Neural progenitor cell (in vitro differentiated cells): Measurements from ENCODE around the gene VAMP1.

Experiments
- CTCF ChIP-seq: fragments of 200-600 bp; sonication (generic); IDR thresholded peaks from 2 replicates; pipeline ENCODE4 v1.5.1; 2017; ENCODE audit warnings: antibody characterized with exemption, mild to moderate bottlenecking
- EZH2phosphoT487 ChIP-seq: fragments of 200-600 bp; sonication (generic); IDR thresholded peaks from 2 replicates; pipeline ENCODE4 v1.6.1; 2017; ENCODE audit warnings: antibody characterized with exemption

DNA sequence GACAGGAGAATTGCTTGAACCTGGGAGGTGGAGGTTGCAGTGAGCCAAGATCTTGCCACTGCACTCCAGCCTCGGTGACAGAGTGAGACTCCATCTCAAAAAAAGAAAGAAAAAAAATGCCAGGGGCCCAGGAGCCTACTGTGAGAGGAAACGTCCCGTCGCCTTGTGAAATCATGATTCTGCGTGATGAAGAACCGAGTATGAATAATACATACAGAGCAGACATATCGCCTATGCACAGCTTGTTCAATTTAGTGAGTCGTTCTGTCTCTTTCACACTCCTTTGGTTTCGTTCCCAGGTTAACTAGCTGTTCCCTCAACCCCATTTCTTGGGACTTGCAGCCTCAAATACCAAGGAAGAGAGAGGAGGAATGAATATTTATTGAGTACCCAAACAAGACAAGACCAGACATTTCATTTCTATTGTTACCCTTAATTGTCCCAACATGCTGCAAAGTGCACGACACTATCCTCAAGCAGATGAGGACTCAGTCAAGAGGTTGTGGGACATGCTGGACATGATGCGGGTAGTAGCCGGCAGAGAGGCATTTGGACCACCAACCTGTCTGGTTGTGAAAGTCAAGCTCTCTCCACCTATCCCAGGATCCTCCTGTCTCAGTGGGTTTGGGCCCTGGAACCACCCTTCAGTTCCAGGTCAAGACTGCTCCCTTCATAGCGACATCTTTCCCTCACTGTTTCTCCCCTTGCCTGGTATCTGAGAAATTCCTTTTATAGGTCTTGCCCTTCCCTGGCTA lies 34.3 kb downstream of the VAMP1 start:
- TF ChIP-seq CTCF = no peak
- no peak for TF ChIP-seq EZH2phosphoT487
